ENCODE measurements around the gene BTBD9. TPM values are rescaled to one million over a fixed set of nuclear protein-coding genes. Genes with fewer than 3 reads are reported as not detected.

The BTBD9 gene
- total and polyA plus RNA-seq, 2 experiments from 2014 or later: 13.0 to 17.0 TPM

- Histone ChIP-seq H3K4me2 (no peak overlapping the region), H3K36me3 (replicated peaks; ENCODE audit: insufficient read depth, low read depth) (no peaks in the 10 kb centered on the region), H3K4me3 (no peak overlapping the region), H3K79me2 (no peaks in the 10 kb centered on the region), H3K27me3 (no peaks in the 10 kb centered on the region), H3K4me1 (ENCODE audit: insufficient read depth) (peaks cover 3% of the 10 kb centered on the region), H3K27ac (no peak overlapping the region), H4K20me1 (ENCODE audit: insufficient read depth, poor library complexity, severe bottlenecking) (no peaks in the 10 kb centered on the region), H2AFZ (no peak overlapping the region), H3K9me3 (ENCODE audit: low read depth) (no peaks in the 10 kb centered on the region), H3K9me2 (replicated peaks; ENCODE audit: insufficient read depth) (no peaks in the 10 kb centered on the region)
- TF ChIP-seq EZH2phosphoT487 (IDR thresholded peaks at IDR 0.05; ENCODE audit: low read depth, severe bottlenecking, unreplicated experiment) (no peak), EZH2 (IDR thresholded peaks at IDR 0.05; ENCODE audit: borderline replicate concordance) (no peak)
- DNase-seq (ENCODE audit: low spot score): no peak
- WGBS (ENCODE audit: low lambda C conversion rate, missing lambda C conversion rate): 88% methylated on average over 11 of the region's 11 CpGs
Measured at GRCh38 chr6:38319256-38320212, 320.2 kb downstream of the BTBD9 start.

GRCh38 chr6:38316099-38316868, 323.4 kb downstream of the BTBD9 start:
- no peaks in the 10 kb centered on the region for H3K4me1 ChIP-seq (ENCODE audit: insufficient read depth)
- no peaks in the 10 kb centered on the region for H3K27me3 ChIP-seq
- no peak overlapping the region for H3K27ac ChIP-seq
- H3K9me2 ChIP-seq (replicated peaks; ENCODE audit: insufficient read depth): no peaks in the 10 kb centered on the region
- no peak overlapping the region for H2AFZ ChIP-seq
- H3K4me2 ChIP-seq: no peak overlapping the region
- 91% methylated on average over 1 of the region's 1 CpG for WGBS (ENCODE audit: low lambda C conversion rate, missing lambda C conversion rate)
- no peaks in the 10 kb centered on the region for H3K79me2 ChIP-seq
- no peaks in the 10 kb centered on the region for H4K20me1 ChIP-seq (ENCODE audit: insufficient read depth, poor library complexity, severe bottlenecking)
- no peaks in the 10 kb centered on the region for H3K9me3 ChIP-seq (ENCODE audit: low read depth)
- H3K4me3 ChIP-seq: no peak overlapping the region
- no peak for TF ChIP-seq EZH2phosphoT487 (IDR thresholded peaks at IDR 0.05; ENCODE audit: low read depth, severe bottlenecking, unreplicated experiment)
- TF ChIP-seq CTCF (IDR thresholded peaks at IDR 0.05; ENCODE audit: poor library complexity): no peak
- no peak for TF ChIP-seq EZH2 (IDR thresholded peaks at IDR 0.05; ENCODE audit: borderline replicate concordance)
- no peak for DNase-seq (ENCODE audit: low spot score)
- H3K36me3 ChIP-seq (replicated peaks; ENCODE audit: insufficient read depth, low read depth): no peaks in the 10 kb centered on the region

DNA sequence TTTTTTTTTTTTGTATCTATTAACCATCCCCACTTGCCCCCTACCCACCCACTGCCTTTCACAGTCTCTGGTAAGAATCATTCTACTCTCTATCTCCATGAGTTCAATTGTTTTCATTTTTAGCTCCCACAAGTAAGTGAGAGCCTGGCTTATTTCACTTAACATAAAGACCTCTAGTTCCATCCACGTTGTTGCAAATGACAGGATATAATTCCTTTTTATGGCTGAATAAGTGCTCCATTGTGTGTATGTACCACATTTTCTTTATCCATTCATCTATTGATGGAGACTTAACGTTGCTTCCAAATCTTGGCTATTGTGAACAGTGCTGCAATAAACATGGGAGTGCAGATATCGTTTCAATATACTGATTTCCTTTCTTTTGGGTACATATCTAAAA, 328.5 kb downstream of the BTBD9 start:
- Histone ChIP-seq H3K9me2 (replicated peaks; ENCODE audit: insufficient read depth) (no peaks in the 10 kb centered on the region), H3K4me2 (no peak overlapping the region), H2AFZ (no peak overlapping the region), H3K4me1 (ENCODE audit: insufficient read depth) (no peaks in the 10 kb centered on the region), H3K27me3 (no peaks in the 10 kb centered on the region), H3K36me3 (replicated peaks; ENCODE audit: insufficient read depth, low read depth) (no peaks in the 10 kb centered on the region), H3K27ac (no peak overlapping the region), H3K79me2 (no peaks in the 10 kb centered on the region), H3K4me3 (no peak overlapping the region), H4K20me1 (ENCODE audit: insufficient read depth, poor library complexity, severe bottlenecking) (no peaks in the 10 kb centered on the region), H3K9me3 (ENCODE audit: low read depth) (no peaks in the 10 kb centered on the region)
- TF ChIP-seq CTCF (IDR thresholded peaks at IDR 0.05; ENCODE audit: poor library complexity) (no peak), EZH2 (IDR thresholded peaks at IDR 0.05; ENCODE audit: borderline replicate concordance) (no peak), EZH2phosphoT487 (IDR thresholded peaks at IDR 0.05; ENCODE audit: low read depth, severe bottlenecking, unreplicated experiment) (no peak)
- WGBS (ENCODE audit: low lambda C conversion rate, missing lambda C conversion rate): 75% methylated on average over 3 of the region's 3 CpGs
- no peak for DNase-seq (ENCODE audit: low spot score)

Measured in hepatocyte (in vitro differentiated cells).